ENCODE data around the gene PAK6.

Gene PAK6

DNA sequence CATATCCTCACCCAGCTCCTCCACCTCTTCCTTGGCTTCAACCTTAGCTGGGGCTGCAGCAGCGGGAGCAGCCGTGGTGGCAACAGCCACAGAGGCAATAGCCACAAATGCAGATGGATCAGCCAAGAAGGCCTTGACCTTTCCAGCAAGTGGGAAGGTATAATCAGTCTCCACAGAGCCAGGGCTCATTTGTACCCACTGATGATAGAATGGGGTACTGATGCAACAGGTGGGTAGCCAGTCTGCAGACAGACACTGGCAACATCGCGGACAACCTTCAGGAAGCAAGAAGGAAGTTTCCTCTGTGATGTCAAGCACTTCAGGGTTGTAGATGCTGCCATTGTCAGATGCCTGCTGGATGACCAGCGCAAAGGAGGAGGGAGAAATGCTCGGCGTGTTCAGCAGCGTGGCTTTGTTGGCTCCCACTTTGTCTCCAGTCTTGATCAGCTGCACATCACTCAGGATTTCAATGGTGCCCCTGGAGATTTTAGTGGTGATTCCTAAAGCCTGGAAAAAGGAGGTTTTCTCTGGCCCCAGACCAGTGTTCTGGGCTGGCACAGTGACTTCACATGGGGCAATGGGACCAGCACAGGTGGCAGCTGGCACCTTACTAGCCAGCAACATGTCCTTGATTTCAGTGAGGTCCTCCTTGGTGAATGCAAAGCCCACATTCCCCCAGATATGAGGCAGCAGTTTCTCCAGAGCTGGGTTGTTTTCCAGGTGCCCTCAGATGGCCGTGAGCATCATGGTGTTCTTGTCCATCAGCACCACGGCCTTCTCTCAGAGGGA lies 73.7 kb downstream of the PAK6 start:
- DNase-seq (ENCODE audit: low read depth): no peak

DNA sequence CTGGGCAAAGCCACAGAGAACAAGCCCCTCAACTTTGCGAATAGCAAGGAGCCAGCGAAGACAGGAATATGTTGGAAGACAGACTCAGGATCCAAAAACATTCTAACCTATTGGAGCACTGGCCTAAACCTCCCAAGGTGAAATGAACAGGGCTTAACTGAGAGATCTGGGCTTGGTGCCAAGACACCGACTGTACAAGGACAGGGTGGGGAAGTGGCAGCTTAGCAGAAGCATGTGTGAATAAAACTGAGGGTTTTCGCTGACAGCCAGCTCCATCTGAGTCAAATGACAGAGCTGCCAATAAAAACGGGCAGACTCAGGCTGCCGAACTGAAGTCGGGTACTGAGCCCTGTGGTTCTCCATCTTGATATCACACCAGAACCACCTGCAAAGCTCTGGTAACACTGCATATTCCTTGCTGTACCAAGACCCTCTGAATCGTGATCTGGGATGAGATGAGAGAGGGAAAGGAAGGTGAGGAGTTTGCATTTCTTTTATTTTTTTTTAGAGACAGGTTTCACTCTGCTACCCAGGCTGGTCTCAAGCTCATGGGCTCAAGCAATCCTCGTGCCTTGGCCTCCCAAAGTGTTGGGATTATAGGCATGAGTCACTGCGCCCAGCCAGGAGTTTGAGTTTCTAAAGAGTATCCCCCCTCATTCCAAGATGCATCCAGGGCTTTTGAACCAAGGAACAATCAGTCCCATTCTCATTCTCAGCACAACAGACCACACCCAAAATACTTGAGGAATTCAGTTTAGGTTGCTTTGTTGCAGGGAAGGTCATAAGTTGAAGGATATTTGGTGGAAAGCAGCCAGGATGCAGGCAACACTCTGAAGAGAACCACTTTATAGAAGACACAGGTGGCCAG lies 74.9 kb downstream of the PAK6 start:
- DNase-seq (ENCODE audit: low read depth): no peak

DNA sequence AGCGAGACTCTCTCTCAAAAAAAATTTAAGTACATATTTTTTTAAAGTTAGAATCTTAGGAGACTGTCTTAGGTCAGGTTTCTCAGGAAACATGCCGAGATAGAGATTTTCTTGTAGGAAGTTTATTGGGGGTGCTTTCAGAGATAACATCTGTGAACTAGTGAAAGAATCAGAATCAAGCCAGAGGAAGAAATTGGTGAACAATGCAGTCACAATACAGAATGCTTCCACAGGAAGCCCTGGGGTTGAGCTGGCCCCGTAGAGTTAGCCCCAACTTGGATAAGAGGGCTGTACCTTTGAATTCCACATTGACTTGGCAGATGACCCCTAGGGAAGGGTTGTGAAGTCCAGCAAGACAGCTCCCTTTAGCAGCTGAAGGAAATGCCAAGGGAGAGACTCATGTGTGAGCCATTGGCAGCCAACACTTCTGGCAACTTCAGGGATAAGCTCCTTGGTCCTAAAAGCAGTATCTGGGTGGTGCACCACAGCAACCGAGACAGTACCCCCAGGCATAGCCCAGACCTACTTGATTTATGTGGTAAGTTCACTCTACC lies 75.9 kb downstream of the PAK6 start:
- no peak for DNase-seq (ENCODE audit: low read depth)

DNA sequence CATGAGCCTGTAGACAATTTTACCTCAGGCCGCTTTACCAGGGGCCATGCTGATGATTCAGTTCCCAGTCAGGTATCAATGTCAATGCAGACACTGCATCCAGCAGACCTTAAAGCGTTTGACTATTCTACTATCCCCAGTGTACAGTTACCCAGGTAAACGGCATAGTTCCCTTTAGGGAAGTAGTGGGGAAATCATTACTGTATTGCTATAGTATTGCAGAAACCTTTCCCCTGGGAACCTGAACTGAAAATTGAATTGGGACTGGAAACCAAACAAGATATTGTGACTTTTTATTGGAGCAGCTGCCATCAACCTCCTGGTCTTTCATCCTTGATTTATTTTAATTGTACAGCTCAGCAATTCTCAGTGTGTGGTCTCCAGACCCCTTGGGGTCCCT lies 78.1 kb downstream of the PAK6 start:
- no peak for DNase-seq (ENCODE audit: low read depth)

DNA sequence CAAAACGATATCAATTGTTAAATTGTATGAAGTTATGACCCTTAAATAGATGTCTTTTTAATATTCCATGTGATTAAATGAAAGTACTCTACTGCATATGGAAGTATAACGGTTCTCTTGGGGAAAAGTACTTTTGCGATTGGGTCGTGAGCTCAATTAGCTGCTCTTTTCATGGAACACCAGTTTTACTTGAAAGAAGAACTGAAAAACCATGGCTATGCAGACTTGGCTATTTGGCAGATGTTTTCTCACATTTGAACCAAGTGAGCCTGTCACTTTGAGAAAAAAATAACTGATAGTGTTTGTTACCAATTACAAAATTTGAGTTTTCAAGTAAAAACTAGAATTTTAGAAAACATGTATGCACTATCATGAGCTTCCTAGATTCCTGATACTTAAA lies 78.7 kb downstream of the PAK6 start:
- DNase-seq (ENCODE audit: low read depth): no peak

DNA sequence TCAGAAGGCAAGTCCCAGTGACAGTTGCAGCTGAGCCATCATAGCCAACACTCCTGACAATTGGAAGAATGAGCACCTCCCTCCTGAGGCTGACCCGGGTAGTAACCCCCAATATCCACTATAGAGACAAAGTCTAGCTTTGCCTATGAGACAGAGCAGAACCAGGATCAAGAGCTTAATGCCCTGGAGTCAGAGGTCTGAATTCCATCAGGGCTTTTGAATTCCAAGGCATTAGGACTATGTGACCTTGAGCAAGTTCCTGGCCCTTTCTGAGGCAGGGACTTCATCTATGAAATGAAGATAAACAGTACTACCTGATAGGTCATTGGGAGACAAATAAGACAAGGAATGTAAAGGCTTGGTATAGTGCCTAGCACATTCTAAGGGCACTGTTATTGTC lies 81.5 kb downstream of the PAK6 start:
- no peak for DNase-seq (ENCODE audit: low read depth)

DNA sequence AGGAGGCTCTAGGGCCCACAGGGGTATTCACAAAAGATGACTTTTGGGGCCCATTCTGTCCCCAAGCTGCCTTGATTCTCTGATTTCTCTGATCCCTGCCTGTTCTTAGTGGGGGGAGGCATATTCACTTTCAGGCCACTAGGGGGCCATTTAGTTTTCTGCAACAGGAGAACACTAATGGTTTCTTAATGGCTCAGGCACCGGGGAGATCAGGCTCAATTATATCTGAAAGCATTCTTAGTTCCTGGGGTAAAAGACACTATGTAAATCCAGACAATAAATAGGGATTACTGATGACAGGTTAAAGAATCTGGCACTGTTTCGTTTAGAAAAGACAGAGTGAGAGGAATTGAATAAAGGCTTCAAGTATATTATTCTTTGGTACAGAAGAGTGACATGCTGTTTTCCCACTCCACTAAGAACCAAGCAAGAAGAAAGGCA lies 82.1 kb downstream of the PAK6 start:
- DNase-seq (ENCODE audit: low read depth): no peak

DNA sequence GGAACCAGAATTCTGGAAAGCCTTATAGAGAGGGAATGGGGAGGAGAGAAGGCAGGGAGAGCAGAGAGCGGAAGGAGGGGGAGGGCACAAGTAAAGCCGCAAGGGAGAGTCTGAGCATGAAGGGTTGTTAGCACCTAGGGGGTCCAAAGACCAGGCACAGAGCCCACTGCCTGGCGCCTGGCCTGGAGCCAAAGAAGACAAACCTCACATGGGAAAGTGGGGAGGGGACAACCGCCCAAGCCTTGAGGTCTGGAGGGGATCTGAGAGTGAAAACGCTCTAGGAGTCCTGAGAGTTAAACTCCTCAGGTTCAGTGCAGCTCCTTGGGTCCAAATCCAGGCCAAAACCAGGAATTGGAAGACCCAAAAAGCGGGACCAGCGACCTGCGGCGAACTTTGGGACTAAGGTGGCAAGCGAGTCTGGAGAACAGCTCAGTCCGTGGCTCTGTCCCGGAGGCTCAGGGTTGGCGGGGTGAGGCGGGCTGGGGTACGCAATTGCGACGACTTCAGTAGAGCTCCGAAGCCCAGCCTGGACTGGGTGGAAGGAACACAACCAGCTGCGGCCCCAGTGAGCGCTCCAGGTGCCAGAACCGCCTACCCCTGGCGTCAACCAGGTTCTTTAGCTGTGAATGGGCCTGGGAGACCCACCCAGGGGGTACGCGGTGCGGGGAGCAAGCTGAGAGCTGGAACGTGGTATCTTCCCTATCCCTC lies 83.8 kb downstream of the PAK6 start:
- DNase-seq (ENCODE audit: low read depth): no peak

DNA sequence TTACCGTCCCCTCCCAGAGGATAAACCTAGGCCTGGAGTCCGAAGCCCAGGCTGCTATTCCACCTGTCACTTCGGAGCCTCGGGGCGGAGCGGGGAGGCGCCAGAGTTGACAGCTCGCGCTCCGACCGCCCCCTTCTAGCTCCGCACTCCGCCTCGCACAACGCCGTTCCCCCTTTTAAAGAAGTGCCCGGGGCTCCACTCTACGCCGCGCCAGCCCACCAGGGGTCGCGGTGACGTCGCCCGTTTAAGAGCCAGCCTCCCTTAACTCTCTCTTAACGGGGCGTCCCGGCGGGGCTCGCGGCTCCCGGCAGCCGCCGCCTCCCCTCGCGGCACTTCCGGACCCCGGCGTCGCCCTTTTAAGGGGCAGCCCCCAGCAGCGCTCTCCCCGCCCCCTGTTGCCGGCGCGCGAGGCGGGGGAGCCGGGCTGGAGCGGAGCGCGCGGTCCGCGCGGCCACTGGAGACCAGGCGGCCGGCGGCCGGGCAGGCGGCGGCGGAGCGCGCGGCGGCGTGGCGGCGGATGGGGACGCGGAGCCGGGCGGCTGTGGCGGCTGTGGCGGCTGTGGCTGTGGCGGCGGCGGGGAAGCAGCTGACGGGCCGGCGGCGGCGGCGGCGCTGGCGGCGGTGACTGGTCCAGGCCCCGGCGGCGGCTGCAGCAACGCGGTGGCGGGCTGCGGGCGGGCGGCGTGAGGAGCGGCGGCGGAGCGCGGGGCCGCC lies 84.5 kb downstream of the PAK6 start, which contains the start of gene INAFM2:
INAFM2 (plus strand) TSS at position 454 of the 714 bp plus-strand sequence. CDS start 364 bp downstream, outside the sequence.
- peak; percentile 77 for DNase-seq (ENCODE audit: low read depth)

DNA sequence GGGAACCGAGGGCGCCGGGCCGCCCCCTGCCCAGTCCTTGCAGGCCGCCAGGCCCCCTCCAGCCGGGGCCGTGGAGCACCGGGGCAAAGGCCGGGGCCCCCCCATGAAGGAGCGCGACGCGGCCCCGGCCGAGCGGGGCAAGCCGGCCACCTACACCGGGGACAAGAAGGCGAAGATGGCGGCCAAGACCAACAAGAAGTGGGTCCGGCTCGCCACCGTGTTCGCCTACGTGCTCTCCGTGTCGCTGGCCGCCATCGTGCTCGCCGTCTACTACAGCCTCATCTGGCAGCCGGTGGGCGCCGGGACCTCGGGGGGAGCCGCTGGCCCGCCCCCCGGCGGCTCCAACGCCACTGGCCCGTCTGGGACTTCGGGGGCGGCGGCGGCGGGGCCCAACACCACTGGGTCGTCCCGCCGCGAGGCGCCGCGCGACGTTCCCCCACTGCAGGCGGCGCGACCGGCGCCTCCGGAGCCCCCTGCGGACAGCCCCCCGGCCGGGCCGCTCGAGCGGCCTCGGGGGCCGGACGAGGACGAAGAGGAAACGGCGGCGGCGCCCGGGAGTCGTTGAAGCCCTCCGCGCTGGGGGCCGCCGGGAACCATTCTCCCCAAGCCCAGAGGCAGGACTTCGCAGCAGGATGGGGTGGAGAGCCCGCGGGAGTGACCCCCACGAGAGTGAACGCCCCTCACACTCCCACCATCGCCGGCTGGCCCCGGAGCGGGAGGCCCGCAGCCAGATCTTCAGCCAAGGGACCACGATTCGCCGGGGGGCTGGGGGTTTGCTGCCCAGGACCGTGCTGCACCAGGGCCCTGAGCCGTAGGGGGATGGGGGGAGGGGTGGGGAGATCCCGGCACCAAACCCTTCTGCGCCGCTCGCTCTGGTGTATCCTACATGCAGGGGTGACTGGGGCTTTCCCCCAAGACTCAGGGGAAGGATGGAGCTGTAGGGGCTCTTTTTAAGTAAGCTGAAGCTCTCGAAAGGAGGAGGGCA lies 85.4 kb downstream of the PAK6 start:
- DNase-seq (ENCODE audit: low read depth): no peak

DNA sequence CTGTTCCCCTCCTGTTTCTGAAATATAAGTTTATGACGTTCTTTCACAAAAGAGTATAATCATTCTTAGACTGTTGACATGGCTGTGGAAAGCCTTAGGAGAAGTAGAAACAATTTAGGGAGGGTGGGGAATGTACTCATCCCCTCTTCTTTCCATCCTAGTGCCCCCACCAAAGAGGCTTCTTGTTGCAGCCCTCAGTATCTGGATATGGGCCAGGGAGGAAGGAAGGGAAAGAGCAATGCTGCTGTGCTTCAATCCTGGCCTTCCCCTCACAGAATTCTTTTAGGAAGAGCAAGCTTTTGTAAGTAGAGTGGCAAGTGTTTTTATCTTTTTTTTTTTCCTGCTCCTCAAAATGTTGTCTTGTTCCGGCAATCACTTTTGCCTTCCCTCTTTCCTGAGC lies 86.3 kb downstream of the PAK6 start:
- no peak for DNase-seq (ENCODE audit: low read depth)

DNA sequence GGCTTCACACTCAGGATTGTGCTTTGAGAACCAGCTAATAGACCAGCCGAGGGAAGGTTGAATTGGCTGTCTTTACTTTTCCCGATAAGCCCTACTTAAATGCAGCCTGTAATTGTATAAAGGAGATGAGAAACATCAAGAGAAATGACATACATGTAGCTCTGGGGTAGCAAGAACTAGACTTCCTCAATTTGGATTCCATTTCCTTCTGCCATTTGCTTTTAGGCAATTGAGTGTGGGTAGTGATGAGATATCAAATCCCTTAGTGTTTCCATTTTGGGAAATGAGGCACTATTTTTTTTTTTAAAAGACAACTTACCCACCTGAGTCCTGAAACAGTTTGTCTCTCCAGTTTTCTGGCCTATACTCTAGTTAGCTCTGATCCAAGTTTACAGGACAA lies 86.8 kb downstream of the PAK6 start:
- no peak for DNase-seq (ENCODE audit: low read depth)

Data from GM04504 (cell line).